Epithelial cell of esophagus (primary cell): ENCODE results near the gene POFUT2.

Experiments used
- DNase-seq: peaks from one replicate; pipeline ENCODE4 v3.0.0; 2010; ENCODE audit warnings: low read depth
- H3K4me3 ChIP-seq: 2 replicates; pipeline ENCODE4 v1.5.1; 2011; ENCODE audit warnings: mild to moderate bottlenecking, low read length, control low read depth
- TF ChIP-seq, protein P1 (sequence below): IDR thresholded peaks from 2 replicates; pipeline ENCODE4 v1.5.1; 2011; ENCODE audit warnings: low read depth, mild to moderate bottlenecking, low read length, control low read depth, inconsistent platforms; ENCODE audit not compliant: insufficient read depth; ENCODE audit errors: missing control alignments

The POFUT2 gene

DNA sequence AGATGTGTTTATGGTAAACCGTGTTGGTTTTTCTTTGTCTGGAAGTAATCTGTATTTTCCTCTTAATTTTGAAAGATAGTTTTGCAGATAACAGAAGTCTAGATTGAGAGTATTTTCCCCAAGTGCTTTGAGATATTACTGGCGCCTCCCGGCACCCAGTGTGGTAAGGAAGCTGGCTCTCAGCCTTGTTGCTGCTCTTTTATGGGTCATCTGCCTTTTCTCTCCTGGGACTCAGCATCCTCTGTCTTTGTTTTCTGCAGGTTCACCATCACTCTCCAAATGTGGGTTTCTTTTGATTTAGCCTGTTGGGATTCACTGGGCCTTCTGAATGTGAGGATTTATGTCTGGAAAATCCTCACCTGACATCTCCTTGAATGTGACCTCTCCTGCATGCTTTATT lies 37.4 kb downstream of the POFUT2 start:
- DNase-seq, result no peak
- H3K4me3 ChIP-seq, result no peak overlapping the region
- TF ChIP-seq, protein P1, sequence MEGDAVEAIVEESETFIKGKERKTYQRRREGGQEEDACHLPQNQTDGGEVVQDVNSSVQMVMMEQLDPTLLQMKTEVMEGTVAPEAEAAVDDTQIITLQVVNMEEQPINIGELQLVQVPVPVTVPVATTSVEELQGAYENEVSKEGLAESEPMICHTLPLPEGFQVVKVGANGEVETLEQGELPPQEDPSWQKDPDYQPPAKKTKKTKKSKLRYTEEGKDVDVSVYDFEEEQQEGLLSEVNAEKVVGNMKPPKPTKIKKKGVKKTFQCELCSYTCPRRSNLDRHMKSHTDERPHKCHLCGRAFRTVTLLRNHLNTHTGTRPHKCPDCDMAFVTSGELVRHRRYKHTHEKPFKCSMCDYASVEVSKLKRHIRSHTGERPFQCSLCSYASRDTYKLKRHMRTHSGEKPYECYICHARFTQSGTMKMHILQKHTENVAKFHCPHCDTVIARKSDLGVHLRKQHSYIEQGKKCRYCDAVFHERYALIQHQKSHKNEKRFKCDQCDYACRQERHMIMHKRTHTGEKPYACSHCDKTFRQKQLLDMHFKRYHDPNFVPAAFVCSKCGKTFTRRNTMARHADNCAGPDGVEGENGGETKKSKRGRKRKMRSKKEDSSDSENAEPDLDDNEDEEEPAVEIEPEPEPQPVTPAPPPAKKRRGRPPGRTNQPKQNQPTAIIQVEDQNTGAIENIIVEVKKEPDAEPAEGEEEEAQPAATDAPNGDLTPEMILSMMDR, result no peak

DNA sequence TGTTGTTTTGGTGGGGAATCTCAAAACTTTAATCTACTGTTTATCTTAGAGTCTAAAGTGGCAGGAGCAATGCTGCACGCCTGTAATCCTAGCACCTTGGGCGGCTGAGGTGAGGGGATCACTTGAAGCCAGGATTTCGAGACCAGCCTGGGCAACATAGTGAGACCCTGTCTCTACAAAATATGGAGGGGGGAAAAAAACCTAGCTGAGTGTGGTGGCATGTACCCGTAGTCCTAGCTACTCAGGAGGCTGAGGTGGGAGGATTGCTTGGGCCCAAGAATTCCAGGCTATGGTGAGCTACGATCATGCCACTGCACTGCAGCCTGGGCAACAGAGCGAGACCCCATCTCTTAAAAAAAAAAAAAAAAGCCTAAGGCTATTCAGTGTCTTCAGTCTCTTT lies 38.1 kb downstream of the POFUT2 start:
- TF ChIP-seq, protein P1, result no peak
- no peak overlapping the region for H3K4me3 ChIP-seq

DNA sequence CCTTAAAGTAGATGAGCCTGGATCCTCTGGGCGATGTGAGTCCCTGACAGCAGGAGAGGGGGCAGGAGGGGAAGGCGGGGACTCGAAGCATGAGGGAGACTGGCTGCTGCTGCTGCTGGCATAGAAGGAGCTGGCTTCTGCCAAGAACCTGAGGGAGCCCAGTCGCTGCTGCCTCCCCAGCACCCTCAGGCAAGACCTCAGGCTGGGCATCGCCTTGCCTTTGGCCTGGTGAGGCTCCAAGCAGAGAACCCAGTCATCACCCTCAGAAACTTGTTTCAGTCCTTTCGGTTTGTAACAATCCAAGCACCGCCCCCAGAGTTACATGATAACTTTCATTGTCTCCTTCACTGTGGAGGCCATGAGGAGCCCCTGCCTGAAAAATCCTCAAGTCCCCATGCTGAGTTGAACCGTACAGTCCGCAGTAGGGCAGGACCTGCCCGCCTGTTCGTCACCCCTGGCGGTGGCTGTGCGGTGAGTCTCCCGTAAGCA lies 38.8 kb downstream of the POFUT2 start:
- H3K4me3 ChIP-seq, result no peak overlapping the region
- DNase-seq, result no peak
- TF ChIP-seq, protein P1, result no peak

More for the DNA sequence above, 38.1 kb downstream of the POFUT2 start:
- no peak for DNase-seq

DNA sequence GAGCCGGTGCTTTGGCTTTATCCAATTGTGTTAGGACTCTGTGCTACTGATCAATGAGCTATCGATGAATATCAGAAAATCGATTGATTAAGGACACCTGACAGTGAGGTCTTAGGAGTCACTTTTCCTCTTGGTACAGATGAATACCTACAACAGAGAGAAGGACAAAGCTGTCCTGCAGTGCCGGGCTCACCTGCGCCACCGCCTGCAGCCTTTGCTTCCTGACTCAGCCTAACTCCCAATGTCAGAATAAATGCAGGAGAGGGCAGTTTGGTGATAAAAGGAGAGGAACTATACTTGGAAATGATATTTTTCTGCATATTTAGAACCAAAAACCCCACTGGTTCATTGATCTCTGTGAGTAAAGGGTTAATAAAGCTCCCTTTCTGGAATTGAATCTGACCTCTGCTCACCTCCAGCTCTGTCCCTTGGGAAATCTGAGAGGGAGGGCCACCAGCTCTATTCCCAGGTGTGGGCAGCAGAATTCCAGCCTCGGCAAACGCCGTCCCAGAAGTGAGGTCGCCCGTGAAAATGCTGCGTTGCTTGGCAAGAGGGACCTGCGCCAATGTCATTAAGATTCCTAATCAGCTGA lies 39.3 kb downstream of the POFUT2 start:
- TF ChIP-seq, protein P1, result no peak
- no peak for DNase-seq
- no peak overlapping the region for H3K4me3 ChIP-seq

DNA sequence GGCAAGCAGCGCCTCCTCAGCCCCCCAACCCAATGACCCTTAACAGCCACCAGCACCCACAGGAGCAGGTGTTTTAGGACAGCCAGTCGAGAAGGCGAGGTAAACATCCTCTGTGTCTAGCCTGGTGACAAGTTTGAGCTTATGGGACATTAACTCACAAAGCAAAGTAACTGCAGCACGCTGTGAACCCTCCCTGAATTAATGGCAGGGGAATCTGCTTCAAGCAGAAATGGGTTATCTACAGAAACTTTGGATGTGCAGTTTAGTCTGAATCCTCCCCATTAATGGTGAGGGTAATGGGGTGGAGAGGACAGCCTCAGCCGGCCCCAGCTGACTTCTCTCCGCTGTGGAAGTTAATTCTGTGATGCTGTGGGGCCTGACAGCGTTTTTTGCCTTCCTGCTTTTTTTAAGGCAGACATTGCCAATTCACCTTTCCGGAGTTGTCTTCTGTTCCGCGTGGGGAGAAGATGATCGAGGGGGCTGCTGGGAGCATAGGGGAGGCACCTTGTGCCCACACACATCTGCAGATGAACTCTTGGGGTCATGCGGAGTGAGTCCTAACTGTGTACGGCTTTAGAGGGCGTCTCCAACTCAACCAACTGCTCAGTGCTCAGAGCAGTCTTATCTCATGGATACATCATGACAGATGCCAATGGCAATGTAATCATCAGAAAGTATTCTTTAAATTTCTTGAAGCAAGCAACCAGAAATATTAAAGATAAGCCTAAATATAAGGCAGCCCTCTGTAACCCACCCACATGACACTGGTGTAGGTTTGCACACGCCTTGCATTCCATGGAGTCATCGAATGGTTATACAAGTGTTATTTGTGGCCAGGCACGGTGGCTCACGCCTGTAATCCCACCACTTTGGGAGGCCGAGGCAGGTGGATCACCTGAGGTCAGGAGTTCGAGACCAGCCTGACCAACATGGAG lies 41.0 kb downstream of the POFUT2 start:
- TF ChIP-seq, protein P1, result no peak
- no peak for DNase-seq
- no peak overlapping the region for H3K4me3 ChIP-seq

DNA sequence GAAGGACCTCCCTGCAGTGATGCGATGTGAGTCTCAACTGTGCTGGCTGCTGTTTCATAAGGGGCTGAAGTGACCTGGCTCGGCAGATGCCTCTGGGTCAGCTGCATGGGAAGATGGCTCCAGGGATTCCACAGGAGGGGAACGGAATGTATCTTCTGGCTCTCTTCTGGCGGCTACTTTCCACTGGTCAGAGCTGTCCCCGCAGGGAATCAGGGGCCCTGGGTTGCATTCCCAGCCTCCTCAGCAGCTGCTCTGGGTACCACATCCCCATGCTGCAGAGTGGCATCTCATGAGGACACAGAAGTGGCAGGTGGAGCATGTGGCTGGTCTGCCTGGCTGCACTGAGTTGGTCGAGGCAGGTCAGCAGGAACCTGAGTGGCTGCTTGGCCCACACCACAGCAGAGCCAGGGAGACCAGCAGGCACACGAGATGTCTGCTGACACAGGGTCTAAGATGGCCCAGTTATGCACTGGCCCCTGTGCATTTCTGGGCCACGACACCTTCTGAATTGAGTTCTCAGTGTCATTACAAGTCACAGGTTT lies 42.8 kb downstream of the POFUT2 start:
- TF ChIP-seq, protein P1, result no peak
- H3K4me3 ChIP-seq, result no peak overlapping the region
- DNase-seq, result no peak
